AG04450 (cell line): Measurements from ENCODE around the gene CLPSL1. TPM values are rescaled to one million over a fixed set of nuclear protein-coding genes. Genes with fewer than 3 reads are reported as not detected.
"Not testable (repeated sequence)": the region's sequence is repeated elsewhere in the genome, so short reads cannot be mapped to it uniquely, and the experiment has no call there.

ENCODE experiments used
- CTCF ChIA-PET: fragments of 300-600, 350-600 bp; formaldehyde crosslinking; extraction: SDS; loops from one replicate; lab custom pipeline; 2022; ENCODE audit warnings: antibody characterized with exemption, inconsistent platforms; lab: Charles Lee
- POLR2A ChIA-PET: fragments of 350-600 bp; formaldehyde crosslinking; extraction: SDS; loops from one replicate; lab custom pipeline; 2021; ENCODE audit warnings: antibody characterized with exemption, inconsistent platforms; lab: Yijun Ruan, JAX
- DNase-seq: peaks from one replicate; pipeline ENCODE4 v3.0.0-alpha.2; 2011; ENCODE audit warnings: low read depth, low spot score
- H3K27ac ChIP-seq: one replicate; pipeline ENCODE4 v1.5.1; 2012; ENCODE audit warnings: low read depth, low read length, control low read depth
- H3K27me3 ChIP-seq: one replicate; pipeline ENCODE4 v1.6.0; 2012; ENCODE audit warnings: low read length; ENCODE audit not compliant: control insufficient read depth, insufficient read depth
- H3K4me3 ChIP-seq: 2 replicates; pipeline ENCODE4 v1.5.1; 2011; ENCODE audit warnings: mild to moderate bottlenecking, low read depth, low read length, control low read depth
- H3K9me3 ChIP-seq: 2 replicates; pipeline ENCODE4 v1.5.1; 2012; ENCODE audit warnings: low read length; ENCODE audit not compliant: control insufficient read depth, insufficient read depth
- polyA minus RNA-seq: library from RNA; depleted of rRNA, polyadenylated mRNA; stranded (reverse); fragments of >200 nt; gene quantifications from 2 replicates; pipeline ENCODE4 v1.2.3, GENCODE V29; 2011; rRNA and poly(A)+ RNA removed
- polyA plus RNA-seq: library from polyadenylated mRNA; depleted of rRNA; stranded (reverse); fragments of >200 nt; gene quantifications from 2 replicates; pipeline ENCODE4 v1.2.3, GENCODE V29; 2011; rRNA removed
- TF ChIP-seq, protein P1 (sequence below): IDR thresholded peaks from 2 replicates; pipeline ENCODE4 v1.5.1; 2011; ENCODE audit warnings: low read depth, low read length, control low read depth, inconsistent platforms

Gene CLPSL1, protein sequence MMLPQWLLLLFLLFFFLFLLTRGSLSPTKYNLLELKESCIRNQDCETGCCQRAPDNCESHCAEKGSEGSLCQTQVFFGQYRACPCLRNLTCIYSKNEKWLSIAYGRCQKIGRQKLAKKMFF
- polyA plus RNA-seq, result not detected in 2 replicates
- polyA minus RNA-seq, result not detected in 2 replicates

GRCh38 chr6:35780719-35781118 is at the start of gene CLPSL1:
Gene CLPSL1, plus strand, starts transcription at chr6:35781019. Its CDS starts 92 bp downstream, at chr6:35781111.
- POLR2A ChIA-PET, result no interaction called here
- CTCF ChIA-PET, result no interaction called here
- Histone ChIP-seq H3K4me3 (no peak within 1 kb of the TSS), H3K27ac (no peak within 1 kb of the TSS), H3K27me3 (peaks cover 33% of the 10 kb centered on the region), H3K9me3 (peaks cover 3% of the 10 kb centered on the region; the same call in 1 of the 2 replicates)
- no peak for DNase-seq
- TF ChIP-seq, protein P1, sequence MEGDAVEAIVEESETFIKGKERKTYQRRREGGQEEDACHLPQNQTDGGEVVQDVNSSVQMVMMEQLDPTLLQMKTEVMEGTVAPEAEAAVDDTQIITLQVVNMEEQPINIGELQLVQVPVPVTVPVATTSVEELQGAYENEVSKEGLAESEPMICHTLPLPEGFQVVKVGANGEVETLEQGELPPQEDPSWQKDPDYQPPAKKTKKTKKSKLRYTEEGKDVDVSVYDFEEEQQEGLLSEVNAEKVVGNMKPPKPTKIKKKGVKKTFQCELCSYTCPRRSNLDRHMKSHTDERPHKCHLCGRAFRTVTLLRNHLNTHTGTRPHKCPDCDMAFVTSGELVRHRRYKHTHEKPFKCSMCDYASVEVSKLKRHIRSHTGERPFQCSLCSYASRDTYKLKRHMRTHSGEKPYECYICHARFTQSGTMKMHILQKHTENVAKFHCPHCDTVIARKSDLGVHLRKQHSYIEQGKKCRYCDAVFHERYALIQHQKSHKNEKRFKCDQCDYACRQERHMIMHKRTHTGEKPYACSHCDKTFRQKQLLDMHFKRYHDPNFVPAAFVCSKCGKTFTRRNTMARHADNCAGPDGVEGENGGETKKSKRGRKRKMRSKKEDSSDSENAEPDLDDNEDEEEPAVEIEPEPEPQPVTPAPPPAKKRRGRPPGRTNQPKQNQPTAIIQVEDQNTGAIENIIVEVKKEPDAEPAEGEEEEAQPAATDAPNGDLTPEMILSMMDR, result no peak

- POLR2A ChIA-PET, result interaction anchor here (0.9 to 1.5 kb wide), 2 partner anchors 9 to 62 kb away, joined by 3 to 4 read pairs; no protein-coding TSS in a partner anchor
- Histone ChIP-seq H3K27me3 (no peaks in the 10 kb centered on the region), H3K27ac (peak overlapping the region; percentile 91), H3K4me3 (peak overlapping the region; percentile 73), H3K9me3 (no peaks in the 10 kb centered on the region; the same call in 1 of the 2 replicates)
- DNase-seq, result no peak
- CTCF ChIA-PET, result interaction anchor here (0.5 to 3.6 kb wide), 3 partner anchors 131 to 209 kb away, joined by 4 to 22 read pairs (median 6); no protein-coding TSS in a partner anchor
- TF ChIP-seq, protein P1, result no peak
Measured at GRCh38 chr6:35731414-35731735, 49.4 kb upstream of the CLPSL1 start.

DNA sequence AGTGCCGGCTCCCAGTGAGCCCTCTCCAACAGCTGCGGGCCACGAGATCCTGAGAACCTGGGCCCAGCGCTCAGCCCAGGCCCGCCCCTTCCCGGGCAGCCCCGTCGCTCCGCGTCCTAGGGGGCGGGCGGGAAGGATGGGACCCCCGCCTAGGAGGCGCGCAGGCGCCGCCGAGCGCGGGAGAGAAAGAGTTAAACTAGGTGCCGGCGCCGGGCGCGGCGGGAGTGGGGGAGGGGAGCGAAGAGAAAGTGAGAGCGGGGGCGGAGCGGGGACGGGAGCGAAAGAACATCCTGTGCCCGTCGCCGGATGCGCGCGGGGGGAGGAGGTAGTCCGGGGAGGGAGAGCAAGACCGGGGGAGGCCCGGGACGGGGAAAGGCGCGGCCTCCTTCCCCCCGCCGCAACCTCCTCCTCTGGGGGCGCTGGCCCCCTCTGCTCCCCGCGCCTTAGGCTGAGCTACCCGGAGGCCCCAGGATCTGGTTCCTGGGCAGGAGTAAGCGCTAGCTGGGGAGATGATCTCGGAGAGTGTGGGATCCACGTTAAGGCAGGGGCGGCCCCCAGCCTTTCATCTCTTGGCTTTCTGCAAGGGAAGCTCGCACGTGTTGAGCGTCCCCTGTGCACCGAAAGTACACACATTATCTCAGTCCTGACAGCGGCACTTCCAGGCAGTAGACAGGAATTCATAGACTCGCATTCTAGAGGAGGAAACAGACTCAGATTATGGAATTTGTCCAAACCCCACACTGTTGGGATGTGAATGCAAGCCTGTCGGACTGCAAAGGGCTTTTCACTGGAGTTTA is 48.9 kb upstream of the CLPSL1 start:
- Histone ChIP-seq H3K27me3 (no peaks in the 10 kb centered on the region), H3K27ac (peak overlapping the region; percentile 91), H3K9me3 (no peaks in the 10 kb centered on the region; the same call in 1 of the 2 replicates), H3K4me3 (peak overlapping the region; percentile 73)
- peak; percentile 45 for DNase-seq
- POLR2A ChIA-PET, result interaction anchor here (0.6 to 1.5 kb wide), 4 partner anchors 10 to 63 kb away, joined by 3 to 4 read pairs (median 4); no protein-coding TSS in a partner anchor
- TF ChIP-seq, protein P1, result no peak
- CTCF ChIA-PET, result interaction anchor here (0.5 to 3.6 kb wide), 5 partner anchors 34 to 209 kb away, joined by 3 to 22 read pairs (median 4); no protein-coding TSS in a partner anchor

- H3K4me3 ChIP-seq, result no peak overlapping the region
- CTCF ChIA-PET, result interaction anchor here (0.6 to 3.6 kb wide), 7 partner anchors 49 to 211 kb away, joined by 3 to 24 read pairs (median 5); no protein-coding TSS in a partner anchor
- H3K27me3 ChIP-seq, result peaks cover 2% of the 10 kb centered on the region
- no peak overlapping the region for H3K27ac ChIP-seq
- TF ChIP-seq, protein P1, result no peak
- DNase-seq, result no peak
- POLR2A ChIA-PET, result no interaction called here
- no peaks in the 10 kb centered on the region; the same call in 1 of the 2 replicates for H3K9me3 ChIP-seq
Measured at GRCh38 chr6:35733633-35734032, 47.2 kb upstream of the CLPSL1 start.

DNA sequence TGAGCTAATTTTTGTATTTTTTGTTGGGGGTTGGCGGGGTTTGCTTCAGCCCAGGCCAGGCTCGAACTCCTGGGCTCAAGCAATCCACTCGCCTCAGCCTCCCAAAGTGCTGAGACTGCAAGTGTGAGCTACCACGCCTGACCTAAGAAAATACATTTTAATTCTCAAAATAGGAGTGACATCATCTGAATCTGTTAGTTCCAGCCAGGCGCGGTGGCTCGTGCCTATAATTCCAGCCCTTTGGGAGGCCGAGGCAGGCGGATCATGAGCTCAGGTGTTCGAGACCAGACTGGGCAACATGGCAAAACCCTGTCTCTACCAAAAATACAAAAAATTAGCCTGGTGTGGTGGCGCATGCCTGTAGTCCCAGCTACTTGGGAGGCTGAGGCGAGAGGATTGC is 46.5 kb upstream of the CLPSL1 start:
- H3K27me3 ChIP-seq, H3K9me3 ChIP-seq, H3K27ac ChIP-seq, H3K4me3 ChIP-seq, DNase-seq, POLR2A ChIA-PET: not testable (repeated sequence)
- CTCF ChIA-PET, result interaction anchor here (0.6 to 3.6 kb wide), 8 partner anchors 10 to 212 kb away, joined by 3 to 24 read pairs (median 5); no protein-coding TSS in a partner anchor
